ENCODE data around the gene PRUNE2. TPM values are rescaled to one million over a fixed set of nuclear protein-coding genes. Genes with fewer than 3 reads are reported as not detected.

PRUNE2 gene
- total and polyA plus RNA-seq, 11 donors: 0.51 to 7.7 (median 1.4) TPM

DNA sequence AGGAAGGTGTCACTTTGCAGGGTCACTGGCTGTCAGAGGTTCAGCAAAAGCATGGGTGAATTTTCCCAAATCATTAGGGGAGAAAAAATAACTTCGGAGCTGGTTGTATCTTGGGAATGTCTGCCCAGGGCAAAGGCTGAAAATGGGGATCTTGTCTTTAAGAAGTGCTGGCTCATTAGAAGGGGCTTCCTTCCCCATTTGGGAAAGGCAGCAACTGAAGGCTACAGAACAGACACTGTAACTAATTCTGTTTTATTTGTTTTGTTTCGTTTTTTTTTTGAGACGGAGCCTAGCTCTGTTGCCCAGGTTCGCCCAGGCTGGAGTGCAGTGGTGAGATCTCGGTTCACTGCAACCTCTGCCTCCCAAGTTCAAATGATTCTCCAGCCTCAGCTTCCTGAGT lies 212.0 kb downstream of the PRUNE2 start:
- DNase-seq (no peak), ATAC-seq (no peak)
- Histone ChIP-seq H3K27me3 (peaks cover 0 to 52% (median 0%) of the 10 kb centered on the region in 9 donors), H3K9me3 (no peaks in the 10 kb centered on the region), H3K36me3 (no peaks in the 10 kb centered on the region), H3K4me3 (peak overlapping the region in 1 of 12 donors; percentile 5), H3K4me1 (peaks cover 0 to 12% (median 0%) of the 10 kb centered on the region in 12 donors), H3K27ac (peak overlapping the region in 1 of 12 donors; percentile 76)
- intact Hi-C loops (cut with DNase I): no loop called here
- WGBS, 4 donors: 85 to 94% (median 86%) methylated on average over 5 of the region's 5 CpGs
- no peak for TF ChIP-seq POLR2A (IDR thresholded peaks at IDR 0.05)
- TF ChIP-seq, protein P1, sequence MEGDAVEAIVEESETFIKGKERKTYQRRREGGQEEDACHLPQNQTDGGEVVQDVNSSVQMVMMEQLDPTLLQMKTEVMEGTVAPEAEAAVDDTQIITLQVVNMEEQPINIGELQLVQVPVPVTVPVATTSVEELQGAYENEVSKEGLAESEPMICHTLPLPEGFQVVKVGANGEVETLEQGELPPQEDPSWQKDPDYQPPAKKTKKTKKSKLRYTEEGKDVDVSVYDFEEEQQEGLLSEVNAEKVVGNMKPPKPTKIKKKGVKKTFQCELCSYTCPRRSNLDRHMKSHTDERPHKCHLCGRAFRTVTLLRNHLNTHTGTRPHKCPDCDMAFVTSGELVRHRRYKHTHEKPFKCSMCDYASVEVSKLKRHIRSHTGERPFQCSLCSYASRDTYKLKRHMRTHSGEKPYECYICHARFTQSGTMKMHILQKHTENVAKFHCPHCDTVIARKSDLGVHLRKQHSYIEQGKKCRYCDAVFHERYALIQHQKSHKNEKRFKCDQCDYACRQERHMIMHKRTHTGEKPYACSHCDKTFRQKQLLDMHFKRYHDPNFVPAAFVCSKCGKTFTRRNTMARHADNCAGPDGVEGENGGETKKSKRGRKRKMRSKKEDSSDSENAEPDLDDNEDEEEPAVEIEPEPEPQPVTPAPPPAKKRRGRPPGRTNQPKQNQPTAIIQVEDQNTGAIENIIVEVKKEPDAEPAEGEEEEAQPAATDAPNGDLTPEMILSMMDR (IDR thresholded peaks at IDR 0.05): no peak

DNA sequence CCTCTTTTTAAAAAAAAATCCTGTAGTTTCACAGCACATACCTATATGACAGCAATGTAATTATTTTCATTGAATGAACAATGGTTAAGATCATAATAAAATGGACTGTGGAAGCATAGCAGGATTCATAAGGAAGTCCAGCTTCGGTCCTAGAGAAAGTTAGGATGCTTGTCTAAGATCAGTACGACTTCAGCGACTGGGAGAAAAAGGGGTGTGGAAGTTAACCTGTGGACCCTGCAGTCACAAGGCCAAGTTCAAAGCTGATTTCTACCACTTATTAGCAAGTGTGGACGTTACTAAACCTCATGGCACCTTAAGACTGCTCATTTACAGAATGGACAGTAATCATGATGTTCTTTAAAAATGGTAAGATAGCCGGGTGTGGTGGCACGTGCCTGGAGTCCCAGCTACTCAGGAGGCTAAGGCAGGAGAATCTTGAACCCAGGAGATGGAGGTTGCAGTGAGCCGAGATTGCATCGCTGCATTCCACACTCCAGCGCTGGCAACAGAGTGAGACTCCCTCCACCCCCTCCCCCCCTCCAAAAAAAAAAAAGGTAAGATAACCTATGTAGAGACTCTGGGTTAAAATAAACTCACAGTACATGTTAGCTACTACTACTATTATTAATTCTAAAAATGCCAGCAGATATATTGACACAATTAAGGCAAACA lies 213.3 kb downstream of the PRUNE2 start:
- H3K27me3 ChIP-seq: peaks cover 0 to 52% (median 0%) of the 10 kb centered on the region in 9 donors
- peak overlapping the region in 4 of 12 donors; percentile 31 to 49 (median 37) for H3K4me3 ChIP-seq
- no peaks in the 10 kb centered on the region for H3K36me3 ChIP-seq
- DNase-seq (no peak), ATAC-seq (no peak)
- H3K4me1 ChIP-seq: peaks cover 0 to 25% (median 0%) of the 10 kb centered on the region in 12 donors
- H3K9me3 ChIP-seq: no peaks in the 10 kb centered on the region
- no peak for TF ChIP-seq POLR2A (IDR thresholded peaks at IDR 0.05)
- TF ChIP-seq, protein P1 (IDR thresholded peaks at IDR 0.05): no peak
- WGBS, 4 donors: 51 to 65% (median 63%) methylated on average over 9 of the region's 9 CpGs
- intact Hi-C loops (cut with DNase I): no loop called here
- H3K27ac ChIP-seq: no peak overlapping the region

DNA sequence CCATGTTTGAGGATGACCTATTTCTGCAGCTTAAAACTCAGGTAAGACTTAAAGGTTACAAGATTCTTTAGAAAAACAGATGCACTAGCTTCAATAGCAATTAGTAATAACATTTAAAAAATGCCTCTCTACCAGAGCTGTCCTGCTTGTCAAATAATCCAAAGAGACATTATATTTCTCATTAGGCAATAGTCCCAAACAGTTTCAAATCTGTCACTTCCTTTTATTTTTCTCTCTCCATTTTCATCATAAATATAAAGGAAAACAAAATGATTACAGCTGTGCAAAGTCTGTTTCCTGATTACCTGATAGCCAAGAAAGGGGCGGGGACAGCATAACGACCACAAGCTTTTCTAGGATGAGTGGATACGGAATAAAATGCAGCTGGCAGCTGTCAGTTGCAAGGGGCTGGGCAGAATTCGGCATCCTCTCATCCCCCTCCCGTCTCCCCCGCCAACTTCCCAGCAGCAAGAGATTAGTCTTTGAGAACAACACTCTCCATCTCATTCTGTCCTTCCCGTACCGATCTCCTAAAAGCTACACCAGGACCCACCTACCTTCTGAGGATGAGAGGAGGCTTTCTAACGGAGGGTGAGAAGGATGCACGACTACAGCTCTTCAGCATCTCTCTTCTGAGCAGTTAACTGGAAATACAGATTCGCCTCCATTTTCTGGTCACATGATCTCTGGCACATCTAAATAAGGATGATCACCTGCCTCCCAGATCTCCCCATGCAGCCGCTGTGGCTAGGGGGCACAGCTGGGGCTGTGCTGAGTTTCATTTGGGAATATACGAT lies 214.2 kb downstream of the PRUNE2 start:
- H3K4me3 ChIP-seq: peak overlapping the region in 6 of 12 donors; percentile 16 to 49 (median 37)
- peaks cover 0 to 48% (median 0%) of the 10 kb centered on the region in 9 donors for H3K27me3 ChIP-seq
- WGBS, 4 donors: 5 to 7% (median 5%) methylated on average over 13 of the region's 13 CpGs
- H3K4me1 ChIP-seq: peaks cover 0 to 30% (median 0%) of the 10 kb centered on the region in 12 donors
- no peak overlapping the region for H3K27ac ChIP-seq
- ATAC-seq (no peak), DNase-seq (no peak)
- no peaks in the 10 kb centered on the region for H3K36me3 ChIP-seq
- TF ChIP-seq, protein P1 (IDR thresholded peaks at IDR 0.05): no peak
- no peak for TF ChIP-seq POLR2A (IDR thresholded peaks at IDR 0.05)
- intact Hi-C loops (cut with DNase I): no loop called here
- H3K9me3 ChIP-seq: no peaks in the 10 kb centered on the region

DNA sequence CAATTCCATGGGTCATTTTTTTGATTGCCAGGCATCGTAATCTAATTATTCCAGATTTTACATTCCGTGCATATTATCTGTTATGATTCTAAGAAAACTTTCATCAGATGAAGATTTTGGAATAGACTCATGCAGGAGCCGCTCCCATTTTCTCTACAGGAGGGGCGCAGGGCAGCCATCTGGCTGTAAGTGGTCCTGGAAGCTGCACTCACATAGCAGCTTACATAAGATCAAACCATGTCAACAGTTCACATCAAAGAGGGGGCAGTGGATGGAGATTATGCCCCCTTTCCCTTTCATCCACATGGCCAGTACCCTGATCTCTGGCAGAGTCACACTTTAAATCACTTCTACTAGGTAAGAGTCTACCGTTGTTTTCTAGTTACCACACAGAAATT lies 214.9 kb downstream of the PRUNE2 start:
- 67 to 71% (median 69%) methylated on average over 5 of the region's 5 CpGs for WGBS, 4 donors
- Histone ChIP-seq H3K4me3 (no peak overlapping the region), H3K27ac (no peak overlapping the region), H3K36me3 (no peaks in the 10 kb centered on the region), H3K4me1 (peaks cover 0 to 30% (median 0%) of the 10 kb centered on the region in 12 donors), H3K9me3 (no peaks in the 10 kb centered on the region), H3K27me3 (peaks cover 0 to 45% (median 0%) of the 10 kb centered on the region in 9 donors)
- TF ChIP-seq POLR2A (IDR thresholded peaks at IDR 0.05): no peak
- TF ChIP-seq, protein P1 (IDR thresholded peaks at IDR 0.05): no peak
- intact Hi-C loops (cut with DNase I): no loop called here
- ATAC-seq (no peak), DNase-seq (no peak)

Measured in heart left ventricle (tissue), 16 donors.